ENCODE measurements around the gene IGF2R.

- TF ChIP-seq CTCF (IDR thresholded peaks at IDR 0.05; ENCODE audit: low read depth, low read length) = no peak
- TF ChIP-seq MAX (IDR thresholded peaks at IDR 0.05; ENCODE audit: low read depth, low read length) = no peak
- TF ChIP-seq POLR2A (IDR thresholded peaks at IDR 0.05; ENCODE audit: extremely low read depth, insufficient read length) = no peak
- TF ChIP-seq MYC (IDR thresholded peaks at IDR 0.05; ENCODE audit: low read depth, low read length) = no peak
Measured at GRCh38 chr6:159977904-159978268, 9.0 kb downstream of the IGF2R start.
